ENCODE measurements around the gene DPH5.
"Not testable (repeated sequence)": the region's sequence is repeated elsewhere in the genome, so short reads cannot be mapped to it uniquely, and the experiment has no call there.

Gene DPH5

DNA sequence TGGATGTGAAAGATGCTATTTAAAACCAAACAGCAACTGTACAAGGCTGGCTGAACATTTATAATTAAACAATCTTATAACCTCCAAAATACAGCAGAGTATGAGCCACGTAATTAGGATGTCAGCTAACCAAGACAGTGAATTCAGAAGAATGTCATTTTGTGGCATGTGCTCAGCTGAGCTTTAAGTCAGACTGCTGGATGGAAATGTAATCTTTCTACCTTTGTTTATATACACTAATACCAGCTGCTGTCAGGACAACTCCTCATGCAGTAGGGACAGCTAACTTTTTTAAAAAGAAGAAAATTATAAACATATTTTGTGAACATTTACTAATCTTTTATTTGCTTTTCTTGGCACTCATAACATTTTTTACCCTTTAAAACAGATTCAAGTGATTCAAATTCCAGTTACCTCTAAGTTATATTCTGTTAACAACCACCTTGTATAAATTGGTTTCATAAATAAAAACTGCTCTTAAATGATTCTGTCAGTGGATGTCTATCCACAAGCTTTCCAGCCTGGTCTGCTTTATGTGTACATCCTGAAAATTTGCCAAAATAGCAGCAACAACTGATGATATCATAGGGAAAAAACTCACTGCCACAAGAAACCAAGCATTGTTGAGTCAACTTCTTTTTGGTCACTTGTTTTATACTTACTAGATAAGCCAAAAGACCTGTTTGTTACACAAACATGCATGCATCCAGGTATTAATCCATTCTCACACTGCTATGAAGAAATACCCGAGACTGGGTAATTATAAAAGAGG, 36.1 kb downstream of the DPH5 start:
- DNase-seq, result no peak
- TF ChIP-seq POLR2A (IDR thresholded peaks at IDR 0.05; ENCODE audit: low read length) (no peak), GATA1 (IDR thresholded peaks at IDR 0.05; ENCODE audit: low read depth, low read length) (no peak)

GRCh38 chr1:100988121-100988520, 37.5 kb downstream of the DPH5 start:
- DNase-seq, result no peak
- TF ChIP-seq POLR2A (IDR thresholded peaks at IDR 0.05; ENCODE audit: low read length) (no peak), GATA1 (IDR thresholded peaks at IDR 0.05; ENCODE audit: low read depth, low read length) (no peak)

GRCh38 chr1:100982793-100983192, 42.8 kb downstream of the DPH5 start:
- no peak for DNase-seq
- TF ChIP-seq POLR2A (IDR thresholded peaks at IDR 0.05; ENCODE audit: low read length), result no peak
- no peak for TF ChIP-seq GATA1 (IDR thresholded peaks at IDR 0.05; ENCODE audit: low read depth, low read length)

- TF ChIP-seq POLR2A (IDR thresholded peaks at IDR 0.05; ENCODE audit: low read length) (no peak), GATA1 (IDR thresholded peaks at IDR 0.05; ENCODE audit: low read depth, low read length) (no peak)
- peak; percentile 6 to 7 for DNase-seq
These were observed 46.0 kb downstream of the DPH5 start for GRCh38 chr1:100979631-100980030.

DNA sequence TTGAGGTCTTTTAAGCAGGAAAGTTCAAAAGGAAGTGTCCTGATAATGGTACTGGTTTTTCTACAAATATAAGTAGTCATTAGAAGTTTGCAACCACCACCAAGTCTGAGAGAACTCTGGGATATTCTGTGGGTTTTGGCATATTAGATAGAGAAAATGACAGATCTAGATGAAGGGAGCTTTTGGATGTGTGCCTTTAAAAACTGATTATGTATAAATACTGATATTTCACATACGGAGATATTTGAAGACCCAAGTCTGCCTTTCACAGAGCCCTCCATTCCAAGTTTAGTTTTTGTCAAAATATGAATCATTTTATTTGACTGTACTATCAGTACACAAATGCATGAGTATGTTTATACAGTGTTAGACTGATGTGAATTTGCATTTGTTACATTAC, 48.6 kb downstream of the DPH5 start:
- TF ChIP-seq POLR2A (IDR thresholded peaks at IDR 0.05; ENCODE audit: low read length) (no peak), GATA1 (IDR thresholded peaks at IDR 0.05; ENCODE audit: low read depth, low read length) (no peak)
- no peak for DNase-seq

- DNase-seq, result no peak
- TF ChIP-seq POLR2A (IDR thresholded peaks at IDR 0.05; ENCODE audit: low read length) (no peak), GATA1 (IDR thresholded peaks at IDR 0.05; ENCODE audit: low read depth, low read length) (no peak)
These were observed 53.4 kb downstream of the DPH5 start for GRCh38 chr1:100972185-100972584.

DNA sequence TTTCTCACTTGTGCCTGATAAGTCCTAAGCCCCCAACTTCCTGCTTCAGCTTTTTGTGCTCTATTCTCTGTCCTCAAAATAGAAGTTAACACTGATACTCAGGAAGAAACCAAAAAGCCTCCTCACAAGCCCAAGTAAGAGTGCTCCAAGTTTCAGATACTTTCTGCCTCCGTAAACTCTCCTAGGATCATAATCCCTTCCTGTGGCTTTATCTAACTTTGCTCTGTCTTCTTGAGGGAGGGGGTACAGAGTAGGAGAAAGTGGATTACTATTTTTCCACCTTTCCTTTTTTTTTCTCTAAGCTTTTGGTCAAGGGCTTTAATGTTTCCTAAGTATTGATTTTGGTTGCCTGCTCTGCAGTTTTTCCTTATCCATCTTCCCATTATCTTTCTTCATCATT, 54.6 kb downstream of the DPH5 start:
- no peak for DNase-seq

DNA sequence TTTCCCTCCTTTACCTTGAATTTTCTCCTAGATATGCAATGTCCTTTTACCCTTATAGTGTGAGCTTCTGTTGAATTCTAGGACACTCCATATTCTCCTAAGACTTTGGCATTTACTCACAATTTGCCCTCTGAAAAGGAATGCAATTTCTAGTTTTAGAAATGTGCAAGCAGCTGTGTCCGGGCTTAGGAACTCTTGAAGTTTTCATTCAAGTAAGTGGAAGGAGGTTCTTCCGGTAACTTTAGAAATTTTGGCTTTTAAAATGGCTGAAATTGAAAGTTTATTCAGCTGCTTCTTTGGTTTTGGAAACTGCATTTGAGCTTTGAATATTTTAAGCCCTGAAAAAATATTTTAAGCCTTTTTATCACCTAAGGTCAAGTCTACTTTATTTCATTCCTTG, 56.3 kb downstream of the DPH5 start:
- TF ChIP-seq POLR2A (IDR thresholded peaks at IDR 0.05; ENCODE audit: low read length), result no peak
- no peak for TF ChIP-seq GATA1 (IDR thresholded peaks at IDR 0.05; ENCODE audit: low read depth, low read length)

More for the DNA sequence above, 54.6 kb downstream of the DPH5 start:
- no peak for TF ChIP-seq GATA1 (IDR thresholded peaks at IDR 0.05; ENCODE audit: low read depth, low read length)
- no peak for TF ChIP-seq POLR2A (IDR thresholded peaks at IDR 0.05; ENCODE audit: low read length)

GRCh38 chr1:100968621-100969020, 57.0 kb downstream of the DPH5 start:
- no peak for TF ChIP-seq GATA1 (IDR thresholded peaks at IDR 0.05; ENCODE audit: low read depth, low read length)
- no peak for DNase-seq

More for the DNA sequence above, 56.3 kb downstream of the DPH5 start:
- no peak for DNase-seq

DNA sequence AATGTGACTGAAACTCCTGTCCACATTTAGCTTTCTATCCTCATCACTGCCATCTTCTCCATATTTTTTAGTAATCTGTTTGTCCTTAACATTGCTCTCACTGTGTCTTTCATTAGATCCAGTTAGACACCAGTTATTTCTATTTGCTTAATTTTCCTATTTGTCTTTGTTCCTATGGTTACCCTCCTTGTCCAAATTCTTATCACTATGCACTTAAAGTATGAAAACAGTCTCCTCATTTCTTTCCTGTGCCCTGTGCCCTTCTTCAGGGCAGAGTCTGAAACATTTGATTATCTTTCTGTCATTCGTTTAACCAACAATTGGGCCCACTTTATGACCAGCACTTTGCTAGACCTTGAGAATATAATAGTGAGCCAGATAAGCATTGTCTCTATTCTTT, 65.5 kb downstream of the DPH5 start:
- DNase-seq, result no peak
- TF ChIP-seq GATA1 (IDR thresholded peaks at IDR 0.05; ENCODE audit: low read depth, low read length) (no peak), POLR2A (IDR thresholded peaks at IDR 0.05; ENCODE audit: low read length) (no peak)

DNA sequence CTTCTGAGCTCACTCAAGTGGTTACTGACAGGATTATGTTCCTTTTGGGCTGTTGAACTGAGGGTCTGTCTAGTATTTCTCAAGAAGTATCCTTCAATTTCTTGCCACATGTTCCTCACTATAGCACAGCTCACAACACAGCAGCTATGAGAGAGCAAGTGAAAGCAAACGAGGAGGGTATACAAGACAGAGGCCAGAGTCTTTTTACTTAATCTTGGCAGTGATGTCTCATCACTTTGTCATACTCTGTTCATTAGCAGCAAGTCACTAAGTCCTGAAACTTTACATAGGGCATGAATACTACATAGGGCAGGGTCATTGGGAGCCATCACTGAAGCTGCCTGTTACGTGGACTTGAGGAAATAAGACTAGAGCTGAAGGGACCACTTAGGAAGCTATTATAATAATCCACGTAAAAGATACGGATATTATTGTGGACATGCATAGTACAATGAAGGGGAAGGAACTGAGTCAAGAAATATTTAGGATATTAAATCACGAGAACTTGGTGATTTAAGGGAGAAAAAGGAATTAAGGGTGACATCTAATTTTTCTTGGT, 66.0 kb downstream of the DPH5 start:
- TF ChIP-seq GATA1 (IDR thresholded peaks at IDR 0.05; ENCODE audit: low read depth, low read length) (no peak), POLR2A (IDR thresholded peaks at IDR 0.05; ENCODE audit: low read length) (no peak)
- DNase-seq, result no peak

DNA sequence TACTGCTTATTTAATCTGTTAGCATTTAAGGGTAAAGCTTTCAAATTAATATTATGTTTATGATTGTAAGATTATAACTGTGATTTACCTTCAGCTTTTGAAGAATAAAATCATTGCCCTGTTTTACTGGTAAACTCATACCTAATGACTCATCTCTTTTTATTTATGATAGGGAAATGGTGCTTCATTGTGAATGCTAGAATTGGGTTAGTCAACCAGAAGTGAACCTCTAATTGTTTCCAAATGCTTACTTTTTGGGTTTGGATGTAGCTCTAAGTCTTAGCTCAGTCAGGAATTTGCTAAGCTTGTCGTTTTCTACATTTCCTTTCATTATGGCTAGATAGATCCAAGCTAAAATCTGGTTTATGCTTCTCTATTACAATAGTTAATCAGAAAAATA, 70.3 kb downstream of the DPH5 start:
- no peak for DNase-seq
- TF ChIP-seq POLR2A (IDR thresholded peaks at IDR 0.05; ENCODE audit: low read length) (no peak), GATA1 (IDR thresholded peaks at IDR 0.05; ENCODE audit: low read depth, low read length) (no peak)

DNA sequence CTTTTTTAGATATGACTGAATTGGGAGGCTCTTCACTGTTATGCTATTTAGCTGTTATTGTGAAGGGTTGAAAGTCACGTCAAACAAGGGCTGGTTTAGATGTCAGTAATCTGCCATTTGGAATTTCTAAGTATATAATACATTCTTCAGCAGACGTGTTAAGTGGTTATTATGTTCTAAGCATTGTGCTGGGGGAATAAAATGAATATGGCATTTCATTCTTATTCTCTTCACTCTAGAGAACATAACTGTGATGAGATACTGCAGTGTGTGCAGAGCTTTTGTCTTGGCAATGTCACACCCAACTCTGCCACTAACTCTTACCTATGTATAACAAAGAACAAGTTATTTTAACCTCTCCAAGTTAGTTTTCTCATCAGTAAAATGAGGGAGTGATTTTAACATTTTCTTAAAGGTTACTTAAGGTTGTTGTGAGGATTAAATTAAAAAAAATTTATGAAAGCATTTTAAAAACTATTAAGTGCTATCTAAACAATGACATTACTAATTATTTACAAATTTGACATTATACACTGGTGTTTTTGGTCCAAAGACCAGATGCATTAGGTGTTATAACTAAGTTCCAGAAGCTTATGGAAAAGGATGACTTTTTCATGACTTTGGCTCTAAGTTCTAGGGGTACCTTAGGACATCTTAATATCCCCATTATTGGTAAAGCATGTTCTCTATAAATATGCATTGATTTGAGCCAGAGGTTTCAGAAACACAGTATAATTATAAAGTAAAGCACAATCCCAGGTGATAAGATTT, 71.4 kb downstream of the DPH5 start:
- DNase-seq, result no peak
- TF ChIP-seq GATA1 (IDR thresholded peaks at IDR 0.05; ENCODE audit: low read depth, low read length), result no peak
- no peak for TF ChIP-seq POLR2A (IDR thresholded peaks at IDR 0.05; ENCODE audit: low read length)

GRCh38 chr1:100952970-100953369, 72.6 kb downstream of the DPH5 start:
- not testable (repeated sequence) for DNase-seq
